C4-2B (cell line): ENCODE data around the gene SLC10A7.

ENCODE experiments used
- H3K27ac ChIP-seq: fragments of 450-650 bp; 2 replicates; pipeline ENCODE4 v1.5.1; 2017
- ZFX ChIP-seq: fragments of 450-650 bp; IDR thresholded peaks from 2 replicates; pipeline ENCODE4 v1.6.1; 2017
- TF ChIP-seq, protein P1 (sequence below): fragments of 450-650 bp; conservative IDR thresholded peaks from 2 replicates; pipeline ENCODE4 v1.5.1; 2017; ENCODE audit warnings: mild to moderate bottlenecking

SLC10A7 gene

DNA sequence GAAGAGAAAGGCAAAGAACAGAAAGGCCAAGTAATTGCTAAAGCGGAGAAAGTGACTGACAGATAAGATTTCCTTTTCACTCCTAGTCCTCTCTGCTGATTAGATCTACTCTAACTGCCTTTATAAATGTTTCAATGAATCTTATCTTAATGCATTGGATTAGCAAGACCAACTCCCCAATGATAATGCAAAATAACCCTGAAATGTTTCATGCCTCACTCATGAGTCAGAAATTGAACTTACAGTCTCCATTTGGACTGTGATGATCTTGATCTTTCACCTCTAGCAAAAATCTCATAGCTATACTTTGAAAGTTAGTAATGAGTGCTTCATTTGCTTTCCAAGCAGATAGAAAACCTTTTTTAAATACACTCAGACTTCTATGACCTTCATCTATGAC is 26.5 kb downstream of the SLC10A7 start:
- no peak overlapping the region for H3K27ac ChIP-seq
- TF ChIP-seq, protein P1, sequence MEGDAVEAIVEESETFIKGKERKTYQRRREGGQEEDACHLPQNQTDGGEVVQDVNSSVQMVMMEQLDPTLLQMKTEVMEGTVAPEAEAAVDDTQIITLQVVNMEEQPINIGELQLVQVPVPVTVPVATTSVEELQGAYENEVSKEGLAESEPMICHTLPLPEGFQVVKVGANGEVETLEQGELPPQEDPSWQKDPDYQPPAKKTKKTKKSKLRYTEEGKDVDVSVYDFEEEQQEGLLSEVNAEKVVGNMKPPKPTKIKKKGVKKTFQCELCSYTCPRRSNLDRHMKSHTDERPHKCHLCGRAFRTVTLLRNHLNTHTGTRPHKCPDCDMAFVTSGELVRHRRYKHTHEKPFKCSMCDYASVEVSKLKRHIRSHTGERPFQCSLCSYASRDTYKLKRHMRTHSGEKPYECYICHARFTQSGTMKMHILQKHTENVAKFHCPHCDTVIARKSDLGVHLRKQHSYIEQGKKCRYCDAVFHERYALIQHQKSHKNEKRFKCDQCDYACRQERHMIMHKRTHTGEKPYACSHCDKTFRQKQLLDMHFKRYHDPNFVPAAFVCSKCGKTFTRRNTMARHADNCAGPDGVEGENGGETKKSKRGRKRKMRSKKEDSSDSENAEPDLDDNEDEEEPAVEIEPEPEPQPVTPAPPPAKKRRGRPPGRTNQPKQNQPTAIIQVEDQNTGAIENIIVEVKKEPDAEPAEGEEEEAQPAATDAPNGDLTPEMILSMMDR = no peak
- TF ChIP-seq ZFX = no peak

GRCh38 chr4:146494143-146494542 is 27.6 kb downstream of the SLC10A7 start:
- no peak for TF ChIP-seq ZFX
- TF ChIP-seq, protein P1 = no peak
- no peak overlapping the region for H3K27ac ChIP-seq

GRCh38 chr4:146490106-146490505 is 31.6 kb downstream of the SLC10A7 start:
- H3K27ac ChIP-seq = no peak overlapping the region
- no peak for TF ChIP-seq ZFX
- TF ChIP-seq, protein P1 = no peak

DNA sequence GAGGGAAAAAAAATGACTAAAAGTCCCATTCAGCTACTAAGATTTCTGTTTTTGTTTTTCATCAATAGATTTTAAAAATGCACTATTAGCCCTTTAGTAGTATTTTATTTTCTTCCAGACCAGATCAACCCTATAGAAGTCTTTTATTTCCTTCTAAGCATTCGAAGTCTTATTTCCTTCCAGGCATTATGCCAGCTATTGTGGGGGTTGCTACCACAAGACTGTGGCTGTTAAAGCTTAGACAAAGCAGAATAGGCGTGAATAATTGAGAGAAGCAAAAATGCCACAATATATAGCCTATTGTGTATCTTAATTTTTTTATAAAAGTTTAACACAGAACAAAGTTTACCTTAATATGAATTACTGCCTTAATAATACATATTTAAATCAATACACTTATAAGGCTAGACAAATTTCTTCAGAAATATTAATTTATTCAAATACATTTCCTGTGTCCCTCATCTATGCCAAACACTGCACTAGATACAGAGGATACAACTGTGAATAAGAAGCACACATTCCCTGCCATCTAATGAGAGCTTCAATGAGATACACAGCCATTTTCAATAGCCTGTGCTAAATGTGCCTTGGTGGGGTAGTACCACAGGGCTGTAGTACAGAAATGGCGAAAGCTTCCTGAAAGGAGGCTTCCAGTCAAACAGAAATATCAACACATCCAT is 33.1 kb downstream of the SLC10A7 start:
- TF ChIP-seq, protein P1 = no peak
- TF ChIP-seq ZFX = no peak
- no peak overlapping the region for H3K27ac ChIP-seq

- H3K27ac ChIP-seq = no peak overlapping the region
- TF ChIP-seq ZFX = no peak
- TF ChIP-seq, protein P1 = no peak
Measured at GRCh38 chr4:146486565-146486964, 35.2 kb downstream of the SLC10A7 start.

GRCh38 chr4:146485968-146486367 is 35.8 kb downstream of the SLC10A7 start:
- TF ChIP-seq ZFX = no peak
- TF ChIP-seq, protein P1 = no peak
- H3K27ac ChIP-seq = no peak overlapping the region

DNA sequence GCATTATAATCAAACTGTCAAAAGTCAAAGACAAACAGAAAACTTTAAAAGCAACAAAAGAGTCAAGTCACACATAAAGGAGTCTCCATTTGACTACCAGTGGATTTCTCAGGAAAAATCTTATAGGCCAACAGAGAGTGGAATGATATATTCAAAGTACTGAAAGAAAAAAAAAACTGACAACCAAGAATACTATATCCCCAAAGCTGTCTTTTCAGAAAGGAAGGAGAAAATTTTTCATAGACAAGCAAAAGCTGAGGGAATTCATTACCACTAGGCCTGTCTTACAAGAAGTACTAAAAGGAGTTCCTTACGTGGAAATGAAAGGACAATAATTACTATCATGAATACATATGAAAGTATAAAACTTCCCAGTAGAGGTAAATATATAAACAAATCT is 39.0 kb downstream of the SLC10A7 start:
- H3K27ac ChIP-seq = no peak overlapping the region
- TF ChIP-seq, protein P1 = no peak
